Erythroblast (primary cell): ENCODE data around the gene KLHL36.

Experiments
- GATA1 ChIP-seq: IDR thresholded peaks from 2 replicates; pipeline ENCODE4 v1.6.1; 2011; ENCODE audit warnings: low read depth, mild to moderate bottlenecking, control low read depth, low read length, moderate library complexity
- POLR2A ChIP-seq: IDR thresholded peaks from 2 replicates; pipeline ENCODE4 v1.6.1; 2011; ENCODE audit warnings: mild to moderate bottlenecking, low read length

GRCh38 chr16:84628226-84628731 is 20.0 kb upstream of the KLHL36 start:
- TF ChIP-seq POLR2A, result no peak
- TF ChIP-seq GATA1, result no peak
